ENCODE measurements around the gene LTA4H.

GRCh38 chr12:95988506-95989275 is 46.7 kb downstream of the LTA4H start:
- TF ChIP-seq CTCF (IDR thresholded peaks at IDR 0.05) (no peak), POLR2A (IDR thresholded peaks at IDR 0.05) (no peak)
